H9 (cell line): ENCODE data around the gene CCDC7. TPM values are rescaled to one million over a fixed set of nuclear protein-coding genes. Genes with fewer than 3 reads are reported as not detected.

ENCODE experiments used
- DNase-seq: peaks from one replicate; pipeline ENCODE4 v3.0.0-alpha.2; 2017
- H2AFZ ChIP-seq: one replicate; pipeline ENCODE4 v1.6.1; 2013; ENCODE audit warnings: mild to moderate bottlenecking, low read length, control low read depth, moderate library complexity
- H2AK5ac ChIP-seq: 2 replicates; pipeline ENCODE4 v1.6.1; 2013; ENCODE audit warnings: low read length, control low read depth, mixed read lengths; ENCODE audit not compliant: insufficient read length
- H2BK120ac ChIP-seq: one replicate; pipeline ENCODE4 v1.6.1; 2013; ENCODE audit warnings: low read depth, mild to moderate bottlenecking, low read length, control low read depth, inconsistent platforms; ENCODE audit not compliant: poor library complexity, severe bottlenecking
- H2BK12ac ChIP-seq: 2 replicates; pipeline ENCODE4 v1.6.1; 2013; ENCODE audit warnings: low read length, control low read depth, mixed read lengths, low read depth; ENCODE audit not compliant: insufficient read length
- H2BK15ac ChIP-seq: 2 replicates; pipeline ENCODE4 v1.6.1; 2013; ENCODE audit warnings: low read depth, low read length, control low read depth
- H2BK20ac ChIP-seq: one replicate; pipeline ENCODE4 v1.6.1; 2013; ENCODE audit warnings: low read depth, mild to moderate bottlenecking, low read length, control low read depth, inconsistent platforms; ENCODE audit not compliant: poor library complexity, severe bottlenecking
- H2BK5ac ChIP-seq: 2 replicates; pipeline ENCODE4 v1.6.1; 2013; ENCODE audit warnings: low read length, control low read depth, mixed read lengths; ENCODE audit not compliant: insufficient read length
- H3K14ac ChIP-seq: 2 replicates; pipeline ENCODE4 v1.6.1; 2013; ENCODE audit warnings: low read length, control low read depth; ENCODE audit not compliant: insufficient read depth
- H3K18ac ChIP-seq: 2 replicates; pipeline ENCODE4 v1.6.1; 2013; ENCODE audit warnings: low read depth, mild to moderate bottlenecking, mixed read lengths, low read length, control low read depth; ENCODE audit not compliant: insufficient read length
- H3K23ac ChIP-seq: 2 replicates; pipeline ENCODE4 v1.6.1; 2013; ENCODE audit warnings: low read length, control low read depth, mixed read lengths, low read depth; ENCODE audit not compliant: insufficient read length
- H3K23me2 ChIP-seq: 2 replicates; pipeline ENCODE4 v1.6.1; 2013; ENCODE audit warnings: low read depth, mild to moderate bottlenecking, mixed read lengths, low read length, control low read depth; ENCODE audit not compliant: insufficient read length, poor library complexity, severe bottlenecking
- H3K27ac ChIP-seq: 2 replicates; pipeline ENCODE4 v1.5.1; 2013; ENCODE audit warnings: low read length, control low read depth, mixed read lengths, low read depth; ENCODE audit not compliant: insufficient read length
- H3K27me3 ChIP-seq: 2 replicates; pipeline ENCODE4 v1.6.1; 2013; ENCODE audit warnings: low read length, control low read depth, inconsistent platforms; ENCODE audit not compliant: insufficient read depth
- H3K4ac ChIP-seq: 2 replicates; pipeline ENCODE4 v1.6.1; 2013; ENCODE audit warnings: low read depth, mild to moderate bottlenecking, control low read depth, inconsistent platforms, low read length, moderate library complexity
- H3K4me1 ChIP-seq: 2 replicates; pipeline ENCODE4 v1.6.1; 2013; ENCODE audit warnings: low read length, control low read depth, inconsistent platforms; ENCODE audit not compliant: insufficient read depth
- H3K4me2 ChIP-seq: 2 replicates; pipeline ENCODE4 v1.6.1; 2013; ENCODE audit warnings: low read length, control low read depth, mixed read lengths; ENCODE audit not compliant: insufficient read length, insufficient read depth
- H3K56ac ChIP-seq: 2 replicates; pipeline ENCODE4 v1.6.1; 2013; ENCODE audit warnings: low read depth, mild to moderate bottlenecking, mixed read lengths, low read length, control low read depth; ENCODE audit not compliant: insufficient read length
- H3K79me1 ChIP-seq: 2 replicates; pipeline ENCODE4 v1.6.1; 2013; ENCODE audit warnings: low read depth, mild to moderate bottlenecking, moderate library complexity, low read length, control low read depth, inconsistent platforms; ENCODE audit not compliant: insufficient read depth, poor library complexity, severe bottlenecking
- H3K79me2 ChIP-seq: 2 replicates; pipeline ENCODE4 v1.6.1; 2013; ENCODE audit warnings: low read length, control low read depth, inconsistent platforms; ENCODE audit not compliant: insufficient read depth
- H3K9ac ChIP-seq: 2 replicates; pipeline ENCODE4 v1.6.1; 2013; ENCODE audit warnings: low read length, control low read depth, mixed read lengths; ENCODE audit not compliant: insufficient read length; ENCODE audit errors: extremely low read depth
- H3K9me3 ChIP-seq: one replicate; pipeline ENCODE4 v1.6.1; 2013; ENCODE audit warnings: low read depth, low read length, inconsistent platforms; ENCODE audit not compliant: control insufficient read depth
- H3T11ph ChIP-seq: one replicate; pipeline ENCODE4 v1.6.1; 2013; ENCODE audit warnings: mild to moderate bottlenecking, low read length, control low read depth, inconsistent platforms
- H4K20me1 ChIP-seq: one replicate; pipeline ENCODE4 v1.6.1; 2013; ENCODE audit not compliant: control insufficient read depth, insufficient read length, insufficient read depth
- H4K5ac ChIP-seq: 2 replicates; pipeline ENCODE4 v1.6.1; 2013; ENCODE audit warnings: low read depth, mild to moderate bottlenecking, mixed read lengths, low read length, control low read depth; ENCODE audit not compliant: insufficient read length
- H4K8ac ChIP-seq: replicated peaks from 2 replicates; pipeline ENCODE4 v1.6.1; 2013; ENCODE audit warnings: low read length, control low read depth, mixed read lengths, low read depth; ENCODE audit not compliant: insufficient read length
- H4K91ac ChIP-seq: 2 replicates; pipeline ENCODE4 v1.6.1; 2013; ENCODE audit warnings: low read depth, mild to moderate bottlenecking, moderate library complexity, mixed read lengths, low read length, control low read depth; ENCODE audit not compliant: insufficient read length
- H3K27ac Mint-ChIP-seq, 3 experiments: 2 replicates in 2 of 3; 3 replicates in 1 of 3; pipeline ENCODE4 v1.8.0; 2020 to 2021; ENCODE audit warnings: mixed read lengths in 3 of 3, mild to moderate bottlenecking in 1 of 3, moderate library complexity in 1 of 3
- H3K27me3 Mint-ChIP-seq: 2 replicates; pipeline ENCODE4 v1.8.0; 2021; ENCODE audit warnings: low read depth, mild to moderate bottlenecking, moderate library complexity, mixed read lengths
- H3K36me3 Mint-ChIP-seq, 3 experiments: 2 replicates in 2 of 3; 3 replicates in 1 of 3; pipeline ENCODE4 v1.8.0; 2020 to 2021; ENCODE audit warnings: low read depth in 3 of 3, mixed read lengths in 3 of 3; ENCODE audit not compliant: insufficient read depth in 1 of 3
- H3K4me1 Mint-ChIP-seq, 2 experiments: 2 replicates each; pipeline ENCODE4 v1.8.0; 2020; ENCODE audit warnings: mixed read lengths in 2 of 2
- H3K4me3 Mint-ChIP-seq, 2 experiments: 2 replicates in 1 of 2; 3 replicates in 1 of 2; pipeline ENCODE4 v1.8.0; 2020 to 2021; ENCODE audit warnings: mild to moderate bottlenecking in 2 of 2, mixed read lengths in 2 of 2, moderate library complexity in 1 of 2
- H3K9me3 Mint-ChIP-seq, 2 experiments: 2 replicates in 1 of 2; 3 replicates in 1 of 2; pipeline ENCODE4 v1.8.0; 2020; ENCODE audit warnings: mild to moderate bottlenecking in 2 of 2, mixed read lengths in 2 of 2, moderate library complexity in 1 of 2
- WGBS: extraction: QIAGEN DNeasy Blood & Tissue Kit; methylation state at CpG from one replicate; pipeline ENCODE4 v1.1.7; 2013; ENCODE audit warnings: missing lambda C conversion rate, low lambda C conversion rate, mixed read lengths; ENCODE audit not compliant: insufficient read length; ENCODE audit errors: extremely low coverage; 5-methylcytosine and 5-hydroxymethylcytosine counted together
- total RNA-seq: library from RNA; stranded (reverse); gene quantifications from 2 replicates; pipeline ENCODE4 v1.2.1, GENCODE V29; 2021
- TF ChIP-seq, protein P1 (sequence below): fragments of 200-600 bp; sonication (generic); conservative IDR thresholded peaks from 3 replicates; pipeline ENCODE4 v1.8.0; 2021; ENCODE audit warnings: antibody characterized with exemption, mild to moderate bottlenecking

The CCDC7 gene
- total RNA-seq, 1 experiment from 2014 or later = 1.6 TPM

GRCh38 chr10:32713560-32713959 is 267.6 kb downstream of the CCDC7 start:
- H2BK120ac ChIP-seq = no peak overlapping the region
- Mint-ChIP-seq H3K9me3 (peaks cover 6 to 16% of the 10 kb centered on the region in 2 experiments; a peak in 4 of 5 replicates), H3K36me3 (no peaks in the 10 kb centered on the region; a peak in 1 of 7 replicates), H3K4me3 (no peak overlapping the region), H3K27me3 (no peaks in the 10 kb centered on the region), H3K4me1 (peaks cover 7 to 8% of the 10 kb centered on the region in 2 experiments; a peak in 2 of 4 replicates), H3K27ac (no peak overlapping the region)
- H3K9me3 ChIP-seq = no peaks in the 10 kb centered on the region
- H3K4me2 ChIP-seq = no peak overlapping the region
- no peak overlapping the region for H2BK12ac ChIP-seq
- H4K5ac ChIP-seq = no peak overlapping the region
- no peak overlapping the region for H3K9ac ChIP-seq
- H3K27me3 ChIP-seq = no peaks in the 10 kb centered on the region
- no peaks in the 10 kb centered on the region for H3K79me1 ChIP-seq
- no peaks in the 10 kb centered on the region for H4K20me1 ChIP-seq
- H3K4ac ChIP-seq = no peak overlapping the region
- no peak overlapping the region for H3K56ac ChIP-seq
- H2AFZ ChIP-seq = no peak overlapping the region
- H3K27ac ChIP-seq = no peak overlapping the region
- no peak overlapping the region for H4K8ac ChIP-seq
- H3K4me1 ChIP-seq = no peaks in the 10 kb centered on the region; the same call in 1 of the 2 replicates
- H3K23me2 ChIP-seq = no peaks in the 10 kb centered on the region
- H3K14ac ChIP-seq = no peak overlapping the region
- no peak overlapping the region for H3K18ac ChIP-seq
- no peak overlapping the region for H3K23ac ChIP-seq
- TF ChIP-seq, protein P1, sequence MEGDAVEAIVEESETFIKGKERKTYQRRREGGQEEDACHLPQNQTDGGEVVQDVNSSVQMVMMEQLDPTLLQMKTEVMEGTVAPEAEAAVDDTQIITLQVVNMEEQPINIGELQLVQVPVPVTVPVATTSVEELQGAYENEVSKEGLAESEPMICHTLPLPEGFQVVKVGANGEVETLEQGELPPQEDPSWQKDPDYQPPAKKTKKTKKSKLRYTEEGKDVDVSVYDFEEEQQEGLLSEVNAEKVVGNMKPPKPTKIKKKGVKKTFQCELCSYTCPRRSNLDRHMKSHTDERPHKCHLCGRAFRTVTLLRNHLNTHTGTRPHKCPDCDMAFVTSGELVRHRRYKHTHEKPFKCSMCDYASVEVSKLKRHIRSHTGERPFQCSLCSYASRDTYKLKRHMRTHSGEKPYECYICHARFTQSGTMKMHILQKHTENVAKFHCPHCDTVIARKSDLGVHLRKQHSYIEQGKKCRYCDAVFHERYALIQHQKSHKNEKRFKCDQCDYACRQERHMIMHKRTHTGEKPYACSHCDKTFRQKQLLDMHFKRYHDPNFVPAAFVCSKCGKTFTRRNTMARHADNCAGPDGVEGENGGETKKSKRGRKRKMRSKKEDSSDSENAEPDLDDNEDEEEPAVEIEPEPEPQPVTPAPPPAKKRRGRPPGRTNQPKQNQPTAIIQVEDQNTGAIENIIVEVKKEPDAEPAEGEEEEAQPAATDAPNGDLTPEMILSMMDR = peak; percentile 33; the same call in 1 of the 3 replicates
- no peak overlapping the region for H2BK5ac ChIP-seq
- no peaks in the 10 kb centered on the region for H3K79me2 ChIP-seq
- no peak overlapping the region for H4K91ac ChIP-seq
- no peak overlapping the region for H2AK5ac ChIP-seq
- WGBS = no CpG with 5 or more reads among the region's 1 CpG
- H3T11ph ChIP-seq = no peak overlapping the region
- H2BK20ac ChIP-seq = no peak overlapping the region
- H2BK15ac ChIP-seq = no peak overlapping the region
- DNase-seq = no peak
